ENCODE results near the gene ZNF385B.
"Not testable (repeated sequence)": the region's sequence is repeated elsewhere in the genome, so short reads cannot be mapped to it uniquely, and the experiment has no call there.

DNA sequence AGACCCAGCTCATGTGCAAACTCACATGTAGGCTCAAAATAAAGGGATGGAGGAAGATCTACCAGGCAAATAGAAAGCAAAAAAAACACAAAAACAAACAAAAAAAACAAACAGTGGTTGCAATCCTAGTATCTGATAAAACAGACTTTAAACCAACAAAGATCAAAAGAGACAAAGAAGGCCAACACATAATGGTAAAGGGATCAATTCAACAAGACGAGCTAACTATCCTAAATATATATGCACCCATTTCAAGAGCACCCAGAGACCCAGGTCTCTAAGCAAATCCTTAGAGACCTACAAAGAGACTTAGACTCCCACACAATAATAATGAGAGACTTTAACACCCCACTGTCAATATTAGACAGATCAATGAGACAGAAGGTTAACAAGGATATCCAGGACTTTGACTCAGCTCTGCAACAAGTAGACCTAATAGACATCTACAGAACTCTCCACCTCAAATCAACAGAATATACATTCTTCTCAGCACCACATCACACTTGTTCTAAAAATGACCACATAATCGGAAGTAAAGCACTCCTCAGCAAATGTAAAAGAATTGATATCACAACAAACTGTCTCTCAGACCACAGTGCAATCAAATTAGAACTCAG lies 229.5 kb downstream of the ZNF385B start:
- TF ChIP-seq POLR2AphosphoS5 (IDR thresholded peaks at IDR 0.05; ENCODE audit: low read depth, low read length); POLR2A (IDR thresholded peaks at IDR 0.05; ENCODE audit: low read depth, low read length); TAF1 (IDR thresholded peaks at IDR 0.05; ENCODE audit: borderline replicate concordance, low read depth, low read length): not testable (repeated sequence)
